Mesendoderm (in vitro differentiated cells): ENCODE data around the gene HDAC5.

ENCODE experiments used
- DNase-seq: peaks from one replicate; pipeline ENCODE4 v3.0.0; 2013
- H2AK5ac ChIP-seq: 2 replicates; pipeline ENCODE4 v1.6.1; 2013; ENCODE audit warnings: low read length, inconsistent platforms
- H2BK120ac ChIP-seq: 2 replicates; pipeline ENCODE4 v1.6.1; 2013; ENCODE audit warnings: low read depth, mild to moderate bottlenecking, low read length, moderate library complexity, mixed read lengths
- H2BK15ac ChIP-seq: replicated peaks from 2 replicates; pipeline ENCODE4 v1.6.1; 2013; ENCODE audit warnings: low read depth, mild to moderate bottlenecking, moderate library complexity
- H2BK5ac ChIP-seq: 2 replicates; pipeline ENCODE4 v1.6.1; 2013; ENCODE audit warnings: low read length, inconsistent platforms
- H3K18ac ChIP-seq: 2 replicates; pipeline ENCODE4 v1.6.1; 2013; ENCODE audit warnings: mild to moderate bottlenecking, low read length, mixed read lengths
- H3K23ac ChIP-seq: one replicate; pipeline ENCODE4 v1.6.1; 2013; ENCODE audit warnings: low read length
- H3K27ac ChIP-seq: 2 replicates; pipeline ENCODE4 v1.5.1; 2013; ENCODE audit warnings: low read depth, mild to moderate bottlenecking, inconsistent platforms, low read length, moderate library complexity
- H3K27me3 ChIP-seq: 2 replicates; pipeline ENCODE4 v1.6.1; 2013; ENCODE audit warnings: low read length, control low read depth, mild to moderate bottlenecking, inconsistent platforms; ENCODE audit not compliant: insufficient read depth, poor library complexity
- H3K36me3 ChIP-seq: 2 replicates; pipeline ENCODE4 v1.6.1; 2013; ENCODE audit warnings: low read length, inconsistent platforms; ENCODE audit not compliant: control insufficient read depth, insufficient read depth
- H3K4ac ChIP-seq: one replicate; pipeline ENCODE4 v1.6.1; 2013; ENCODE audit warnings: low read depth, mild to moderate bottlenecking, low read length, moderate library complexity
- H3K4me1 ChIP-seq: 2 replicates; pipeline ENCODE4 v1.6.1; 2013; ENCODE audit warnings: low read depth, low read length, inconsistent platforms; ENCODE audit not compliant: control insufficient read depth
- H3K4me2 ChIP-seq: 2 replicates; pipeline ENCODE4 v1.6.1; 2013; ENCODE audit warnings: low read length
- H3K4me3 ChIP-seq: 2 replicates; pipeline ENCODE4 v1.5.1; 2013; ENCODE audit warnings: mild to moderate bottlenecking, low read length
- H3K56ac ChIP-seq: one replicate; pipeline ENCODE4 v1.6.1; 2013; ENCODE audit warnings: low read length
- H3K79me1 ChIP-seq: 2 replicates; pipeline ENCODE4 v1.6.1; 2013; ENCODE audit warnings: low read length, inconsistent platforms
- H3K79me2 ChIP-seq: 2 replicates; pipeline ENCODE4 v1.6.1; 2013; ENCODE audit warnings: mild to moderate bottlenecking, low read length; ENCODE audit not compliant: control insufficient read depth, insufficient read depth
- H3K9ac ChIP-seq: 2 replicates; pipeline ENCODE4 v1.6.1; 2013; ENCODE audit warnings: low read length, inconsistent platforms
- H4K5ac ChIP-seq: one replicate; pipeline ENCODE4 v1.6.1; 2013; ENCODE audit warnings: low read length
- H4K8ac ChIP-seq: one replicate; pipeline ENCODE4 v1.6.1; 2013; ENCODE audit warnings: low read depth, mild to moderate bottlenecking, control low read depth, low read length, moderate library complexity
- WGBS: extraction: QIAGEN DNeasy Blood & Tissue Kit; methylation state at CpG from one replicate; pipeline ENCODE4 v1.1.7; 2013; ENCODE audit warnings: low lambda C conversion rate, missing lambda C conversion rate; ENCODE audit not compliant: insufficient coverage; ENCODE audit errors: extremely low coverage; 5-methylcytosine and 5-hydroxymethylcytosine counted together

HDAC5 gene

DNA sequence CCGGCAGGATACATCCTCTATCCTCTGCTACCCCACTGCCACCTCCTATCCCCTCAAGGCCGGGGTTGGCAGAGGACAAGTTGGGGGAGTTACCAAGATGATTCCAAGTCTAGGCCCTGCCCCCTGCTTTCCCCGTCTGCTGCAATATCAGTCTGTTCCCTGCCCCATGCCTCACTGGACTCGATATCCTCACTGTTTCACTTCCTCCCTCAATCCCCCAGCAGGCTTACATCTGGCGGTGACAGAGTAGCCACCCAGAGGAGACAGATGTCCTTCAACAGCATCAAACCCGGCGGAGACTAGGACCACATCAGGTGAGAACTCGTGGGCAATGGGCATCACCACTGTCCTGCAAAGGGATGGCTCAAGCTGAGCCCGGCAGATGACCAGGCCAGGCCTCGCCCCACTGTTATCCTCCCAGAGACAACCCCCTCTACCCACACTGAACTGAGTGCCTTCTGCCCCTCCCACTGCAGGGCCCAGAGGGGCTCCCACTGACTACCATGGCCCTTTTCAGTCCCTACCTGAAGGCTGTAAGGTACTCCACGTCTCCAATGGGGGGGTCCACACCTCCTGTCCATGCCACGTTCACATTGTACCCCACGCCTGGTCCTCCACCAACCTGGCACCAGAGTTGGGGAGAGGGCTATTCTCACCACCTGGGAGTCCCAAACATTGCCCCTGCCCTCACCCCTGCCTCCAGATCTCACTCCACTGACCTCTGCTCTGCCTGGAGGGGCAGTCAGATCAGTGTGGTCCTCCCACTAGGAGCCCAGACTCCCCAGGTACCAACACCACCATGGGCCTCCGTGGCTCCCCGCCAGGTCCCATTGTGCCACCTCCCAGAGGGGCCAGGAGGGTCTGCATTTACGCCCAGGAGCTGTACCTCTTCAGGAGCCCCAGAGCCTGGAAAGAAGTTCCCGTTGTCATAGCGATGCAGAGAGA lies 43.3 kb downstream of the HDAC5 start:
- Histone ChIP-seq H3K27me3 (no peaks in the 10 kb centered on the region), H4K8ac (no peak overlapping the region), H3K4ac (no peak overlapping the region), H3K18ac (no peak overlapping the region), H3K4me3 (no peak overlapping the region), H3K79me2 (no peaks in the 10 kb centered on the region), H2BK15ac (no peak overlapping the region), H3K79me1 (no peaks in the 10 kb centered on the region), H4K5ac (no peak overlapping the region), H3K27ac (no peak overlapping the region), H2AK5ac (no peak overlapping the region), H2BK120ac (no peak overlapping the region), H3K4me2 (no peak overlapping the region), H3K36me3 (peaks cover 9% of the 10 kb centered on the region), H3K9ac (no peak overlapping the region), H3K4me1 (no peaks in the 10 kb centered on the region), H2BK5ac (no peak overlapping the region), H3K23ac (no peak overlapping the region), H3K56ac (no peak overlapping the region)
- DNase-seq: no peak
- WGBS: no CpG with 5 or more reads among the region's 18 CpGs

DNA sequence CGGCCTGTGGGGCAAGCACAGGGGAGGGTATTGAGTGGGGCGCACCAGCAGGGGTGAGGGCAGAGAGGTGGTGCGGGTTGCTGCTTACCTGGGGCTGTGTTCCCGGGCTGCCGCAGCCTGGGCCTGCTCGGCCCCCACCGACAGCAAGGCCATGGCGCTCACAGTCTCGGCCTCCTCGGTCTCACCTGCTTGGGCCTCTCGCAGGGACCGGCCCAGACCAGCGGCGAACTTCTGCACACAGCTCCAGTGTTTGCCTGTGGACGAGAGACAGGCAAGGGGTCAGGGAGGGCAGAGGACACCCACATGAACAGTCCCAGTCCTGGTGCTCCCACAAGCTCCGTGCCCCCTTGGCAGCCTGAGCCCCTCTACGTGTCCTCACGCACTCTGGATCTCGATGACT lies 45.0 kb downstream of the HDAC5 start:
- no peak overlapping the region for H4K5ac ChIP-seq
- no peaks in the 10 kb centered on the region for H3K79me1 ChIP-seq
- no peaks in the 10 kb centered on the region for H3K27me3 ChIP-seq
- no peak overlapping the region for H3K56ac ChIP-seq
- no peak overlapping the region for H3K4ac ChIP-seq
- no peak overlapping the region for H2BK120ac ChIP-seq
- no peak overlapping the region for H3K4me3 ChIP-seq
- no CpG with 5 or more reads among the region's 19 CpGs for WGBS
- H2AK5ac ChIP-seq: no peak overlapping the region
- H3K23ac ChIP-seq: no peak overlapping the region
- H2BK15ac ChIP-seq: no peak overlapping the region
- H3K79me2 ChIP-seq: no peaks in the 10 kb centered on the region
- no peak overlapping the region for H4K8ac ChIP-seq
- no peak overlapping the region for H3K4me2 ChIP-seq
- no peak for DNase-seq
- no peaks in the 10 kb centered on the region for H3K4me1 ChIP-seq
- peaks cover 9% of the 10 kb centered on the region for H3K36me3 ChIP-seq
- H3K18ac ChIP-seq: no peak overlapping the region
- no peak overlapping the region for H2BK5ac ChIP-seq
- H3K9ac ChIP-seq: no peak overlapping the region
- H3K27ac ChIP-seq: no peak overlapping the region

DNA sequence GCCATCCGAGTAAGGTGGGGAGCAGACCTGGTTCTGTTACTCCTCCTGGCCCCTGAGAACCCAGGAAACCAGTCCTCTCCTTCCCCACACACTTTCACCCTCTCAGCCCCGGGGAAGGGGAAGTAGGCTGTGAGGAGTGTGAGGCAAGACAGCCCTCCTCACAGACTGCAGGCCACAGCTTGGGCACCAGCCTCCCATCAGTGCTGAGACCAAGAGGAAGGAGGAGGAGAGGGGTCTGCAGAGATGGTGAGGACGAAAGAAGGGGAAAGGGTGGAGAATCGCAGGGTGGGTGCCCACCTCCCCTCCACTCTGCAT lies 45.9 kb downstream of the HDAC5 start:
- Histone ChIP-seq H3K4me3 (no peak overlapping the region), H2BK5ac (no peak overlapping the region), H3K27ac (no peak overlapping the region), H4K8ac (no peak overlapping the region), H3K56ac (no peak overlapping the region), H4K5ac (no peak overlapping the region), H3K27me3 (no peaks in the 10 kb centered on the region), H2BK15ac (no peak overlapping the region), H3K4me1 (no peaks in the 10 kb centered on the region), H3K4me2 (no peak overlapping the region), H3K18ac (no peak overlapping the region), H3K79me1 (peaks cover 2% of the 10 kb centered on the region), H3K4ac (no peak overlapping the region), H3K9ac (no peak overlapping the region), H3K79me2 (peaks cover 2% of the 10 kb centered on the region), H2BK120ac (no peak overlapping the region), H2AK5ac (no peak overlapping the region), H3K23ac (no peak overlapping the region), H3K36me3 (peaks cover 7% of the 10 kb centered on the region)
- no CpG with 5 or more reads among the region's 4 CpGs for WGBS
- DNase-seq: no peak

DNA sequence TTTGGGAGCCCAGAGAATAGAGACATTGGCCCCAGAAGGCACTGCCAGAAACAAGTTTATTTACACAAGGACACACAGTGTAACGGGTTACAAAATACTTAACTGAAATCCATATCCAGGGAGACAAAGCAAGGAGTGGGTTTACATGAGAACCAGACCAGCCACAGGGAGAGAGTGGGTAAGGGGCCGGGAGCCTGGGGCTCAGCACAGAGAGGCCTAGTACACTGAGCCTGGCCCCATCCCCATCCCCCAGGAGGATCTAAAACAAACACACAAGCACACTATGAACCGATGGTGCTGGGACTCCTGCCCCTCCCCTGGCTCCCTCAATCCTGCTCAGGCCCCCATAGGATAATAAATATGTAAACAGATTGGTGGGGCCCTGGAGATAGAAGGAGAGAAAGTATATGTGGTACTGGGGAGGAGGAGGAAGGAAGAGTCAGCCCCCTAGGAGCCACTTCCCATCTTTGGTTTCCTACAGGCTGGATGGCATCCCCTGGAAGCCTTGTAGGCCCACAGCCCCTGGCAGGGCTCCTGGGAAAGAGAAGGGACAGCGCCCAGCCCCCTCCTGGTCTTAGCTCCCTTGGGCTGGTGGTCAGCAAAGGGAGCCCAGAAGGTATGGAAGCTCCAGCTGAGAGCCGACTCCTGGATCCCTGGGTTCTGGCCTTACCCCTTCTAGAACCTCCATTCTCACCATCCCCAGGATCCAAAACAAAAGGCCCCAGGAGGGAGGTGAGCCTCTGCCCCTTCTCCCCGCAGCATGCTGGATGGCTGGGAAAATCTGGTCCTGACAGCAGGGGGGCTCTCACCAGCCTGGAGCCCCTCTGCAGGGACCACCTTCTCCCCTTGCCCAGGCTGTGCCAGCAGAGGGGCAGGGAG lies 46.5 kb downstream of the HDAC5 start:
- peaks cover 5% of the 10 kb centered on the region for H3K36me3 ChIP-seq
- no peak overlapping the region for H4K8ac ChIP-seq
- peaks cover 4% of the 10 kb centered on the region for H3K79me2 ChIP-seq
- no CpG with 5 or more reads among the region's 6 CpGs for WGBS
- H2BK5ac ChIP-seq: no peak overlapping the region
- no peak overlapping the region for H3K9ac ChIP-seq
- no peak overlapping the region for H3K4me2 ChIP-seq
- H4K5ac ChIP-seq: no peak overlapping the region
- no peaks in the 10 kb centered on the region for H3K27me3 ChIP-seq
- no peak overlapping the region for H3K18ac ChIP-seq
- no peak overlapping the region for H3K27ac ChIP-seq
- no peak overlapping the region for H2BK120ac ChIP-seq
- H2BK15ac ChIP-seq: no peak overlapping the region
- H3K4ac ChIP-seq: no peak overlapping the region
- no peaks in the 10 kb centered on the region for H3K4me1 ChIP-seq
- H3K79me1 ChIP-seq: peaks cover 2% of the 10 kb centered on the region
- no peak overlapping the region for H3K56ac ChIP-seq
- H3K4me3 ChIP-seq: no peak overlapping the region
- DNase-seq: no peak
- H2AK5ac ChIP-seq: no peak overlapping the region
- no peak overlapping the region for H3K23ac ChIP-seq

DNA sequence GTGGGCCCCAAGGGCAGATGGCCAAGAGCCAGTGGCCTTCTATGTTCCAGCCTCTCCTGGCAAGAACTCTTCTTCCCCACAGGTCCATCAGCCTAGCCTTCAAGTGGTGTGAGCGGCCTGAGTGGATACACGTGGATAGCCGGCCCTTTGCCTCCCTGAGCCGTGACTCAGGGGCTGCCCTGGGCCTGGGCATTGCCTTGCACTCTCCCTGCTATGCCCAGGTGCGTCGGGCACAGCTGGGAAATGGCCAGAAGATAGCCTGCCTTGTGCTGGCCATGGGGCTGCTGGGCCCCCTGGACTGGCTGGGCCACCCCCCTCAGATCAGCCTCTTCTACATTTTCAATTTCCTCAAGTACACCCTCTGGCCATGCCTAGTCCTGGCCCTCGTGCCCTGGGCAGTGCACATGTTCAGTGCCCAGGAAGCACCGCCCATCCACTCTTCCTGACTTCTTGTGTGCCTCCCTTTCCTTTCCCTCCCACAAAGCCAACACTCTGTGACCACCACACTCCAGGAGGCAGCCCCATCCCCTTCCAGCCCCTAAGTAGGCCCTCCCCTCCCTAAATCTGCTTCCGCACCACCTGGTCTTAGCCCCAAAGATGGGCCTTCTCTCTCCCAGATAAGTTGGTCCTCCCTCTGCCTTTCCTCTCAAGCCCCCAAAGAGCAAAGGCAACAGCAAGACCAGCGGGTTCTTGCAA lies 47.7 kb downstream of the HDAC5 start:
- no peak overlapping the region for H4K8ac ChIP-seq
- H3K36me3 ChIP-seq: peaks cover 5% of the 10 kb centered on the region
- no peak overlapping the region for H3K23ac ChIP-seq
- WGBS: no CpG with 5 or more reads among the region's 10 CpGs
- H3K27me3 ChIP-seq: no peaks in the 10 kb centered on the region
- no peak overlapping the region for H2BK15ac ChIP-seq
- H2BK120ac ChIP-seq: no peak overlapping the region
- no peak overlapping the region for H2BK5ac ChIP-seq
- no peak overlapping the region for H4K5ac ChIP-seq
- DNase-seq: no peak
- H3K4ac ChIP-seq: no peak overlapping the region
- no peak overlapping the region for H2AK5ac ChIP-seq
- no peak overlapping the region for H3K4me3 ChIP-seq
- H3K79me2 ChIP-seq: peaks cover 8% of the 10 kb centered on the region
- H3K4me1 ChIP-seq: peaks cover 2% of the 10 kb centered on the region
- H3K4me2 ChIP-seq: no peak overlapping the region
- H3K27ac ChIP-seq: no peak overlapping the region
- no peak overlapping the region for H3K18ac ChIP-seq
- no peak overlapping the region for H3K9ac ChIP-seq
- no peak overlapping the region for H3K56ac ChIP-seq
- peaks cover 2% of the 10 kb centered on the region for H3K79me1 ChIP-seq
